Caco-2 (cell line): ENCODE measurements around the gene PITRM1. TPM values are rescaled to one million over a fixed set of nuclear protein-coding genes. Genes with fewer than 3 reads are reported as not detected.

Experiments used
- BruUV-seq: library from RNA; stranded (reverse); fragments of 400-500 nt; replicated peaks from 2 replicates; lab custom pipeline; 2021; lab: Mats Ljungman, UMichigan
- CTCF ChIA-PET: fragments of 300-600 bp; sonication (Branson Sonifier 250); formaldehyde crosslinking; loops from one replicate; lab custom pipeline; 2022; ENCODE audit warnings: antibody characterized with exemption; lab: Charles Lee
- POLR2A ChIA-PET: fragments of 300-600 bp; sonication (Branson Sonifier 250); formaldehyde crosslinking; loops from one replicate; lab custom pipeline; 2022; ENCODE audit warnings: antibody characterized with exemption; lab: Charles Lee
- DNase-seq, 2 experiments: peaks; one replicate each; pipeline versions ENCODE4 v3.0.0 to v3.0.0-alpha.2; 2020 to 2022
- H3K27me3 ChIP-seq: replicated peaks from 2 replicates; pipeline ENCODE4 v1.6.0; 2011; ENCODE audit warnings: low read length; ENCODE audit not compliant: control insufficient read depth, insufficient read depth
- H3K36me3 ChIP-seq: 2 replicates; pipeline ENCODE4 v1.5.1; 2011; ENCODE audit warnings: low read length; ENCODE audit not compliant: control insufficient read depth, insufficient read depth
- H3K4me1 ChIP-seq: fragments of 250-450 bp; sonication (Bioruptor Pico); 2 replicates; pipeline ENCODE4 v1.5.1; 2020; ENCODE audit warnings: mild to moderate bottlenecking
- H3K4me3 ChIP-seq: 2 replicates; pipeline ENCODE4 v1.5.1; 2011; ENCODE audit warnings: low read depth, mild to moderate bottlenecking, control low read depth, low read length
- H3K9me3 ChIP-seq: fragments of 250-450 bp; sonication (Bioruptor Pico); 2 replicates; pipeline ENCODE4 v1.5.1; 2020; ENCODE audit warnings: mild to moderate bottlenecking, moderate library complexity
- H3K27ac Mint-ChIP-seq: one replicate; pipeline ENCODE4 v1.8.0; 2022; ENCODE audit warnings: mixed read lengths; ENCODE audit not compliant: unreplicated experiment
- H3K27me3 Mint-ChIP-seq: one replicate; pipeline ENCODE4 v1.8.0; 2022; ENCODE audit warnings: mixed read lengths; ENCODE audit not compliant: insufficient read depth, unreplicated experiment
- H3K36me3 Mint-ChIP-seq: one replicate; pipeline ENCODE4 v1.8.0; 2022; ENCODE audit warnings: mild to moderate bottlenecking, mixed read lengths; ENCODE audit not compliant: insufficient read depth, unreplicated experiment
- H3K4me1 Mint-ChIP-seq: one replicate; pipeline ENCODE4 v1.8.0; 2022; ENCODE audit warnings: low read depth, mixed read lengths; ENCODE audit not compliant: unreplicated experiment
- H3K4me3 Mint-ChIP-seq: one replicate; pipeline ENCODE4 v1.8.0; 2022; ENCODE audit warnings: mild to moderate bottlenecking, moderate library complexity, mixed read lengths; ENCODE audit not compliant: unreplicated experiment
- H3K9me3 Mint-ChIP-seq: one replicate; pipeline ENCODE4 v1.8.0; 2022; ENCODE audit warnings: mixed read lengths; ENCODE audit not compliant: unreplicated experiment
- CTCF ChIP-seq, 2 experiments: fragments of 200-600 bp in 1 of 2; IDR thresholded peaks; 1 replicate in 1 of 2; 2 replicates in 1 of 2; pipeline versions ENCODE4 v1.5.1 to v1.8.0; 2011 to 2022; ENCODE audit warnings: antibody characterized with exemption in 1 of 2, control low read depth in 1 of 2, inconsistent platforms in 1 of 2, low read depth in 1 of 2, low read length in 1 of 2, mild to moderate bottlenecking in 1 of 2, moderate library complexity in 1 of 2; ENCODE audit not compliant: insufficient read depth in 1 of 2, severe bottlenecking in 1 of 2, unreplicated experiment in 1 of 2
- intact Hi-C: fragments of 100-400 bp; cut with micrococcal nuclease; formaldehyde crosslinking; loops from one replicate; pipeline ENCODE4 v1.10.0; 2022; ENCODE audit not compliant: unreplicated experiment
- total RNA-seq: library from RNA; stranded (reverse); gene quantifications from 2 replicates; pipeline ENCODE4 v1.2.3, GENCODE V29; 2022

PITRM1 gene
- total RNA-seq, 1 experiment from 2014 or later = 80.5 TPM

DNA sequence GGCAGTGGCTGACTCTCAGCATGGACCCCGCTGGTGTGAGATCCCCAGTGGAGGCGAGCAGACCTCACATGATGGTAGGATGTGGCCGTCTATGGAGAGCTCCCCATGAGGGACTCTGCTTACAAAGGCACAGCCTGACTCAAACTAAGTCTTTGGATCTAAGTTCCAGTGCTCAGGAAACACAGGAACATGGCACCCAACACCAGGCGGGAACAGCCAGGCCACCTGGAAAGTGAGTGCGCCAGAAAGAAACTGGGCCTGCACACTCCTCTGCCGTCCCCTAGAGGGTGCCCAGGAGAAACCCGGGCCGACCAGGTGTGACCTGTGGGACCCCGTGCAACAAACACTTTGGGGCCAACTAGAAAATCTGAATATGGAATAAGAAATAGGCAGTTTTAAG is 10.0 kb downstream of the PITRM1 start:
- no peaks in the 10 kb centered on the region for H3K27me3 ChIP-seq
- DNase-seq = peak in 1 of 2 experiments; percentile 32
- Mint-ChIP-seq H3K4me1 (no peaks in the 10 kb centered on the region), H3K27me3 (no peaks in the 10 kb centered on the region), H3K36me3 (peaks cover 66% of the 10 kb centered on the region), H3K4me3 (no peak overlapping the region), H3K9me3 (no peaks in the 10 kb centered on the region), H3K27ac (no peak overlapping the region)
- H3K4me1 ChIP-seq = no peaks in the 10 kb centered on the region
- peaks cover 5% of the 10 kb centered on the region; the same call in 1 of the 2 replicates for H3K36me3 ChIP-seq
- no peak overlapping the region for H3K4me3 ChIP-seq
- no peaks in the 10 kb centered on the region for H3K9me3 ChIP-seq
- TF ChIP-seq CTCF (IDR thresholded peaks at IDR 0.05; ENCODE audit: insufficient read depth in 1 of 2, low read depth in 1 of 2, low read length in 1 of 2, severe bottlenecking in 1 of 2, unreplicated experiment in 1 of 2) = peak; percentile 25 to 44
- POLR2A ChIA-PET = interaction anchor here (0.5 kb wide), 1 partner anchor 24 kb away, joined by 4 read pairs; no protein-coding TSS in a partner anchor
- no TSS peak for BruUV-seq
- intact Hi-C loops = no loop called here
- CTCF ChIA-PET = no interaction called here

DNA sequence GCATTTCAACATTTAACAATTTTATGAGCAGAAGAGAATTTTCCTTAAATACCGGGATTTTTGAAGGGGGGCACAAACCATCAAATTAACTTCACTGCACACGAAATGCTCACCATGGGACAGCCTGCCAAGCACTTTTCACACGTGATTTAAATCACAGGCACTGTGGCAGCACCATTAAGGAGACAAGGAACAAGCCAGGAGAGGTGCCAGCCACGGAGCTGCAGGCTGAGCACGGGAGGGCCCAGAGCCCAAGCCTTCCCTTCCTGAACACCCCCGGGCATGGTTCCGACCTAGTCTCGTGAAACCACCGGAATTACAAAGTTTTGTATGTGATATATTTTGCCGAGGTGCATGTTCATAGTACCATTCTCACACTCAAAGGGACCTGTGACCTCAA is 13.4 kb downstream of the PITRM1 start:
- intact Hi-C loops = no loop called here
- no peaks in the 10 kb centered on the region for H3K27me3 Mint-ChIP-seq
- H3K4me1 ChIP-seq = no peaks in the 10 kb centered on the region
- peaks cover 60% of the 10 kb centered on the region for H3K36me3 Mint-ChIP-seq
- no peak for TF ChIP-seq CTCF (IDR thresholded peaks at IDR 0.05; ENCODE audit: insufficient read depth in 1 of 2, low read depth in 1 of 2, low read length in 1 of 2, severe bottlenecking in 1 of 2, unreplicated experiment in 1 of 2)
- H3K4me1 Mint-ChIP-seq = no peaks in the 10 kb centered on the region
- ChIA-PET POLR2A (interaction anchor here (0.7 kb wide), 1 partner anchor 13 kb away, joined by 3 read pairs; the partner anchor contains the start of gene PITRM1), CTCF (no interaction called here)
- no peaks in the 10 kb centered on the region for H3K9me3 Mint-ChIP-seq
- no peak overlapping the region for H3K4me3 ChIP-seq
- H3K27ac Mint-ChIP-seq = no peak overlapping the region
- BruUV-seq = no TSS peak
- H3K27me3 ChIP-seq = no peaks in the 10 kb centered on the region
- no peaks in the 10 kb centered on the region for H3K9me3 ChIP-seq
- DNase-seq = no peak
- no peak overlapping the region for H3K4me3 Mint-ChIP-seq
- peaks cover 4% of the 10 kb centered on the region; the same call in 1 of the 2 replicates for H3K36me3 ChIP-seq

DNA sequence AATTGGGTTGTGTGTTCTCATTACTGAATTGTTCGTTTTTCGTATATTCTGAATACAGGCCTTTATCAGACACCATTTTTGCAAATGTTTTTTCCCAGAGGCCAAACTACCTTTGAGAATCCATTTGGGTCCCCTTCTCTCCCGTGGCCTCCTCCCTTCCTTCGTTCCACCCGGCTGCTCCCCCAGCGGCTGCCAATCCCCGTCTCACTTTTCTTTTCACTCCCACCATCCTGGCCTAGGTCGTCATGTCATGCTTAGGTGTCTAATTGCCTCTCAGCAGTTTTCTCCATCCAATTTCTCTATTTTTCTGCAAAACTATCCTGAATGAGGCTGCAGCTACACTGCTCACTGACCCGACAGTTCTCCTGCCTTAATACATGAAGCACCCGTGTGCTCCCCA is 17.9 kb downstream of the PITRM1 start:
- Mint-ChIP-seq H3K4me1 (no peaks in the 10 kb centered on the region), H3K4me3 (no peak overlapping the region), H3K27me3 (no peaks in the 10 kb centered on the region), H3K27ac (no peak overlapping the region), H3K9me3 (no peaks in the 10 kb centered on the region), H3K36me3 (peaks cover 72% of the 10 kb centered on the region)
- Histone ChIP-seq H3K4me3 (no peak overlapping the region), H3K9me3 (no peaks in the 10 kb centered on the region), H3K27me3 (no peaks in the 10 kb centered on the region), H3K36me3 (0 out of 2 replicates have a peak, but pooled peaks cover 3% of the 10 kb centered on the region), H3K4me1 (no peaks in the 10 kb centered on the region)
- no TSS peak for BruUV-seq
- POLR2A ChIA-PET = no interaction called here
- peak in 1 of 2 experiments; percentile 5 for DNase-seq
- intact Hi-C loops = no loop called here
- CTCF ChIA-PET = no interaction called here
- TF ChIP-seq CTCF (IDR thresholded peaks at IDR 0.05; ENCODE audit: insufficient read depth in 1 of 2, low read depth in 1 of 2, low read length in 1 of 2, severe bottlenecking in 1 of 2, unreplicated experiment in 1 of 2) = no peak
